CD1c-positive myeloid dendritic cell (primary cell): ENCODE results near the gene WDR82.

ENCODE experiments used
- DNase-seq: peaks from one replicate; pipeline ENCODE4 v3.0.0-alpha.2; 2016; ENCODE audit errors: extremely low spot score

Gene WDR82

DNA sequence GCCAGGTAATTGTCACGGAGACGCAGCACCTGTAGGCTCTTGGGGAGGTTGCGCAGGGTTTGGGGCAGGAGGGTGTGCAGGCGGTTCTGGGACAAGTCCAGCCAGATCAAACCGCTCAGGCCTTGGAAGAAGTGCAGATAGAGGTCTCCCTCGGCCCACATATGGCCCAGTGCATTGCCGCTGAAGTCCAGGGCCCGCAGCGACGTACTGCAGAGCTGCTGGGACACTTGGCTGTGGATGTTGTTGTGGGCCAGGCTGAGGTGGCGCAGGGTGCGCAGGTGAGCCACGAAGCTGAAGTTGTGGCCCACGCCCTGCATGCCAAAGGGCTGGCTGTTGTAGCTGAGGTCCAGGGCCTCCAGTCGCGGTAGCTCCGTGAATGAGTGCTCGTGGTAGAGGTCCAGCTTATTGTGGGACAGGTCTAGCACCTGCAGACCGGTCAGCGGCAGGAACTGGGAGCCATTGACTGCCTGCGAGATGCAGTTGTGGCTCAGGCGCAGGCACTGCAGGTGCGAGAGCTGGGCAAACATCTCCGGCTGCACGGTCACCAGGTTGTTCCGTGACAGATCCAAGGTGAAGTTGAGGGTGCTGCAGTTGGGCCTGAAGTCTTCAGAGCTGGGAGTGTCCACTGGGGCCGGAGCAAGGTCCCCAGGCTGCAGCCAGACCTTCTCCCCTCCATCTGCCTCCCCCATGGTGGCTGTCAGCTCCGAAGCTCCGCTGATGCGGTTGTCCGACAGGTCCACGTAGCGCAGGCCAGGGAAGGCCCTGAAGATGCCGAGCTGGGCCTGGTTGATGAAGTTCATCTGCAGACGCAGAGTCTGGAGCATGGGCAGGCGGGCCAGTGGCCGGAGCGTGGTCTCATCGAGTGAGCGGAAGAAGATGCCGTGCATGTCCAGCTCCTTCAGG, 55.9 kb downstream of the WDR82 start:
- DNase-seq: no peak

- DNase-seq: no peak
Observed at GRCh38 chr3:52221563-52222318, 56.7 kb downstream of the WDR82 start.

- DNase-seq: no peak
Observed at GRCh38 chr3:52221141-52221562, 57.3 kb downstream of the WDR82 start.

- DNase-seq: peak; percentile 83
Observed at GRCh38 chr3:52220380-52221026, 57.9 kb downstream of the WDR82 start.

GRCh38 chr3:52218937-52219650, 59.4 kb downstream of the WDR82 start:
- no peak for DNase-seq

DNA sequence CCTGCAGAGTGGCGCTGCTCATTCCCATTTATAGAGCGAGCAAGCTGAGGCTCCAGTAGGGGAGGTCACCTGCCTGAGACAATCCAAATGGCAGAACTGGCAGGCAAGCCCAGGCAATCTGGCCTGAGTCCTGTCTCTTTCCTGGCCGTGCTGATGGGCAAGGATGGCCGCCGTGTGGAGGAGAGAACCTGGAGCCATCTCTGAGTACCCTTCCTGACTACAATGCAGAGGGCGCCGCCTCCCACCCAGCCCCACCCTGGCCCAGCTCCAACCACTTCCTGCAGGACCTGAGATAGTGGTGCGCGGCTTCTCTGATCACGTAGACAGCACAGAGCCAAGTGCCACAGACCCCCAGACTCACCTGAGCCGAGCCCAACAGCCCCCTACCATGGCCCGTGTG, 60.0 kb downstream of the WDR82 start:
- DNase-seq: no peak

DNA sequence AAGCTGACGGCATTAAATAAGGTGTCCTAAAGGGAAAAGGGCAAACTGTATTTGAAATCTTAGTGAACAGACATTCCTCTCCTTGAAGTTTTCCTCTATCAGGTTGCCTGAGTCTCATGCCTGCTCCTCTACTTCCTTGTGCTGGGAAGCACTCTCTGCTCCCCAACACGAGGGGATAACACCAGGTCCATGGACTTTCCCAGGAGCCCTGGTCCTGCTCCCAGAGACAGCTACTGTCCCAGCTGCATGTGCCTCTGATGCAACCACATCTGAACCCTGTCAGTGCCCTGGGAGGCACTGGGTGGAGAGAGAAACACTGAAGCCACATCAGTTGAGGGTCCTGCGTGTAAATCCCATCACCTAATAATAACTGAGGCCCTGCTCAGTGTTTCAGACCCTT, 60.4 kb downstream of the WDR82 start:
- no peak for DNase-seq

DNA sequence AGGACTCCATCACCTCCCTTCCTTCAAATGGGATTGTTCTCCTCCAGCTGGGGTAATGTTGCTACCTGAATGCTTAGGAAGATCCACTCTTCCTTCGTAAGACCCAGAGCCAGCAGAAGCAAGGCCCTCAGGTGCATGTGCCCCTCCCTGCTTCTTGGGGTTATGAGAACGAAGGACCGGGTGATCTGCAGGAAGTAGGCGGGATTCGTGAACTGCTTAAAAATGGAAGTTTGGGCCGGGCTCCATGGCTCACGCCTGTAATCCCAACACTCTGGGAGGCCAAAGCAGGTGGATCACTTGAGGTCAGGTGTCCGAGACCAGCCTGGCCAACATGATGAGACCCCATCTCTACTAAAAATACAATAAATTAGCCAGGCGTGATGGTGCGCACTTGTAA, 61.0 kb downstream of the WDR82 start:
- DNase-seq: no peak

GRCh38 chr3:52216585-52217408, 61.7 kb downstream of the WDR82 start:
- no peak for DNase-seq

GRCh38 chr3:52215351-52215750, 63.1 kb downstream of the WDR82 start:
- no peak for DNase-seq

GRCh38 chr3:52213901-52214300, 64.5 kb downstream of the WDR82 start:
- DNase-seq: no peak

DNA sequence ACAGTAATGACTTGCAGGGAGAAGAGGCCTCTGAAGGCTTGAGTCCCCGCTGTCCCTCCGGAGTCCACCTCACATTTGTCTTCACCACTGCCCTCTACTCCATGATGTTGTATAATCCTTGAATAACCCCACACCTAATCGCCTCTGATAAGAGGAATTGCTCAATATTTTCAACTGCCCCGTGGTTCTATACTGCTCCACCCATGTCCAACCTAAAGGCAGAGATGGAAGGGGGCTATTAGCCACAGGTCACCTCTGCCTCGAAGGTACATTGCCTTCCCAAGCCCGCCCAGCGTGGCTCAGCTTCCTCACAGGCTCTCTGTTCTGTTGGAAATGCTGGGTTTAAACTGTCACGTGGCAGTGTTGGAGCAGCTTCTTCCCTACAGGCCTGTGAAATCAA, 65.4 kb downstream of the WDR82 start:
- DNase-seq: no peak

GRCh38 chr3:52211268-52211891, 67.1 kb downstream of the WDR82 start:
- no peak for DNase-seq

DNA sequence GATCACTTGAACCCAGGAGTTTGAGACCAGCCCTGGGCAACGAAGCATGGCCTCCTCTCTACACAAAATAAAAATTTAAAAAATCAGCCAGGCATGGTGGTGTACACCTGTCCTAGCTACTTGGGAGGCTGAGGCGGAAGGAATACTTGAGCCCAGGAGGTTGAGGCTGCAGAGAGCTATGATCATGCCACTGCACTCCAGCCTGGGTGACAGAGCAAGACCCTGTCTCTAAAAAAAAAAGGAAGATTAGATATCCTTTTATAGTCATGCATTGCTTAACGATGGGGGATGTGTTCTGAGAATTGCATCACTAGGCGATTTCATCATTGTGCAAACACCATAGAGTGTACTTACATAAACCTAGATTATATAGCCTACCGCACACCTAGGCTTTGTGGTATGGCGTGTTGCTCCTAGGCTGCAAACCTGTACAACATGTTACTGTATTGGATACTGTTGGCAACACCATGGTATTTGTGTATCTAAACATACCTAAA, 67.9 kb downstream of the WDR82 start:
- peak; percentile 67 for DNase-seq

DNA sequence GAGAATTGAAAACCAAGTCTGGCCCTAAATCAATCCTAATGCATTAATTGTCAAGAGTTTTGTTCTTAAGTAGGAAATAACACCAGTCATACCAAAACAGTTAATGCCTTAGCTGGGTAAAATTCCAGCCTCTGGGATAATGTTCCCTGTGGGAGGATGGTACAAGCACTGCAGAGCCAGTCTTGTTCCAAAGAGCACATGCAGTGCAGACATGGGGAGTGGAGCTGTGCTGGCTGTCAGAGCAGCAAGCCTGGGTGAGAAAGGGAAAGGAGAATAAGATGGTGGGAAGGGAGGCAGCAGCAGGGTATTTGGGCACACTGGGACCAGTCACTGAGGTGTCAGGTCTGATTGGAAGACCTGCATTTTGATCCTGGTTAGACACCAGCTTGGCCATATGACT, 68.4 kb downstream of the WDR82 start:
- no peak for DNase-seq

GRCh38 chr3:52208556-52208955, 69.9 kb downstream of the WDR82 start:
- no peak for DNase-seq

DNA sequence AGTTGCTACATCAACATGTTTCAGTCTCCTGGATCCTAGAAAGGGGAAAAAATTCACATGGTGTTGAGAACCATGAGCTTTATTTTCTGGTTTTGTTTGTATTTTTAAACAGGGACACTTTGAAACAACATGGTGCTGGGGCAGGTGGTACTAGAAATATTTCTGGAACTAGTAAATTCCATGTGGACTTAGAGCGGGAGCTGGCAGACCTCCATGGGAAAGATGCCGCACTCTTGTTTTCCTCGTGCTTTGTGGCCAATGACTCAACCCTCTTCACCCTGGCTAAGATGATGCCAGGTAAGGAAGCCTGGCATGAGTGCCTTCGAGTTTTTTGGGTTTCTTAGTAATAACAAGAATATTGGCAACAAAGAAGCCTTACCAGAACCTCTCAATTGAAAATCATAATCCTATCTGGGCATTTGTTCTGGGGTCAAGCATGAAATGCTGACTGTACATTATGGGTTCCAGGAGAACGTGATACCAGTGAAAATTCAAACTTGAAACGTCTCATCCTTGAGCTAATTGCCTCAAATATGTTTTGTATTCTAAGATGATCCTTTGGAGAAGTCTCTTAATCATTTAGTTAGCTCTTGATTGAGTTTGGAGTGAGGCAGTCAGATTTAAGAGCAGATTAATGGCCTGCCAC, 72.6 kb downstream of the WDR82 start:
- DNase-seq: no peak
